HEK293T (cell line): ENCODE data around the gene FBXO28.

ENCODE experiments used
- ELF4 ChIP-seq: fragments of 450-650 bp; IDR thresholded peaks from 2 replicates; pipeline ENCODE4 v1.6.1; 2017; ENCODE audit warnings: antibody characterized with exemption
- FOXA1 ChIP-seq: fragments of 450-650 bp; IDR thresholded peaks from 2 replicates; pipeline ENCODE4 v1.6.1; 2016; ENCODE audit warnings: mild to moderate bottlenecking
- FOXK2 ChIP-seq: fragments of 450-650 bp; IDR thresholded peaks from 2 replicates; pipeline ENCODE4 v1.6.1; 2016; ENCODE audit warnings: mild to moderate bottlenecking
- FOXM1 ChIP-seq: fragments of 450-650 bp; IDR thresholded peaks from 2 replicates; pipeline ENCODE4 v1.6.1; 2017; ENCODE audit warnings: mild to moderate bottlenecking, borderline replicate concordance
- HDGF ChIP-seq: fragments of 450-650 bp; IDR thresholded peaks from 2 replicates; pipeline ENCODE4 v1.6.1; 2017; ENCODE audit warnings: antibody characterized with exemption, borderline replicate concordance
- LEF1 ChIP-seq: fragments of 450-650 bp; IDR thresholded peaks from 2 replicates; pipeline ENCODE4 v1.6.1; 2017; ENCODE audit warnings: mild to moderate bottlenecking, borderline replicate concordance
- NFRKB ChIP-seq: fragments of 450-650 bp; IDR thresholded peaks from 2 replicates; pipeline ENCODE4 v1.6.1; 2016; ENCODE audit warnings: mild to moderate bottlenecking, moderate library complexity
- SUZ12 ChIP-seq: fragments of 450-650 bp; IDR thresholded peaks from 2 replicates; pipeline ENCODE4 v1.6.1; 2016; ENCODE audit warnings: mild to moderate bottlenecking
- TARDBP ChIP-seq: fragments of 450-650 bp; IDR thresholded peaks from 2 replicates; pipeline ENCODE4 v1.6.1; 2016

- TF ChIP-seq FOXA1 (no peak), FOXK2 (no peak), LEF1 (no peak), SUZ12 (no peak), TARDBP (no peak), ELF4 (no peak), NFRKB (no peak), HDGF (no peak), FOXM1 (no peak)
Measured at GRCh38 chr1:224076407-224076806, 37.5 kb upstream of the FBXO28 start.
